BLaER1 treated with 17β-estradiol and CSF1 and Interleukin-3, amounts not matched to agents 10 nM and 100 nM (cell line): ENCODE measurements around the gene SSX2IP.

Source experiments
- H3K27ac ChIP-seq, 11 experiments: shearing (Covaris generic); formaldehyde crosslinking; 2 replicates each; pipeline ENCODE4 v1.8.1; 2022
- H3K27me3 ChIP-seq, 11 experiments: shearing (Covaris generic); formaldehyde crosslinking; 2 replicates each; pipeline ENCODE4 v1.8.1; 2022
- H3K36me3 ChIP-seq, 11 experiments: shearing (Covaris generic); formaldehyde crosslinking; 2 replicates each; pipeline ENCODE4 v1.8.1; 2022
- H3K4me1 ChIP-seq, 10 experiments: shearing (Covaris generic); formaldehyde crosslinking; 2 replicates each; pipeline ENCODE4 v1.8.1; 2022
- H3K4me2 ChIP-seq, 11 experiments: shearing (Covaris generic); formaldehyde crosslinking; 2 replicates each; pipeline ENCODE4 v1.8.1; 2022
- H3K4me3 ChIP-seq, 10 experiments: shearing (Covaris generic); formaldehyde crosslinking; 2 replicates each; pipeline ENCODE4 v1.8.1; 2022
- H3K9ac ChIP-seq, 11 experiments: shearing (Covaris generic); formaldehyde crosslinking; 2 replicates each; pipeline ENCODE4 v1.8.1; 2022
- H3K9me3 ChIP-seq, 11 experiments: shearing (Covaris generic); formaldehyde crosslinking; replicated peaks in 1 of 11; 2 replicates each; pipeline ENCODE4 v1.8.1; 2022
- H4K20me1 ChIP-seq, 11 experiments: shearing (Covaris generic); formaldehyde crosslinking; 2 replicates each; pipeline ENCODE4 v1.8.1; 2022
- Cebpa-rat ChIP-seq, 11 experiments: shearing (Covaris generic); IDR thresholded peaks; 2 replicates each; pipeline ENCODE4 v1.8.1; 2022

Gene SSX2IP

DNA sequence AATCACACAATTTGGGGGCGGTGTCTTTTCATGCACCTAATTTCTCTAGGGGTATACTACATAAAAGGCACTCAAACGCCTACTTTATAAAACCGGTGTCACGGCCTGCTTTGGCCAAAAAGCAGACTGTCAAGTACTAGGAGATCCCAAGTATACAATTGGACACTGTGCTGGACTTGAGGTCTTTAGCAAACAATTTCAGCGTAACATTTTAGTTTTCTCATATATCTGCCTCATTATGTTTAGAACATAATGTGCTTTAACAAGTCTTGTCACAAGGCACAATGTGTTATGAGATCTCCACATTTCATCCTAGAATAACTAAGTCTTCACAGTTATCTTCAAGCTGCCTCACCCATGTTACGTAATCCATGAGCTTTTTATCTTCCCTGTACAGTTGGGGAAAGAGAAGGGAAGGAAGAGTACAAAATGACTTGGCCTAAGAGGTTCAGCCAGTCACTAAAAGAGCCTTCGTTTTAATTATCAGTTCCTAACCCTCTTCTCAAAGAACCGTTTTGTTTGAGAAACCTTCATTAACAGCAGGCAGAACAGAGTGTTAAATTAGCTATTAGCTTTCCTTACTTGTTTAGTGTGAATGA lies 1.7 kb downstream of the SSX2IP start:
- Histone ChIP-seq H3K4me2 (peak overlapping the region; percentile 70 to 86 (median 76)), H3K27ac (no peak overlapping the region), H3K9ac (0 out of 22 replicates have a peak overlapping the region, but pooled peaks of 1 of the 11 experiments have one; percentile 80), H3K4me3 (peak overlapping the region in 1 of 10 experiments; percentile 91; a peak in 2 of 20 replicates), H3K36me3 (0 out of 22 replicates have a peak, but pooled peaks cover 0 to 2% (median 0%) of the 10 kb centered on the region in 11 experiments), H3K9me3 (peaks cover 0 to under 1% (median 0%) of the 10 kb centered on the region in 11 experiments; a peak in 3 of 22 replicates), H4K20me1 (no peaks in the 10 kb centered on the region), H3K4me1 (peaks cover 36 to 51% (median 45%) of the 10 kb centered on the region in 10 experiments), H3K27me3 (no peaks in the 10 kb centered on the region)
- TF ChIP-seq Cebpa-rat (IDR thresholded peaks at IDR 0.05), result peak in 2 of 11 experiments; percentile 20 to 41; a peak in 2 of 22 replicates

DNA sequence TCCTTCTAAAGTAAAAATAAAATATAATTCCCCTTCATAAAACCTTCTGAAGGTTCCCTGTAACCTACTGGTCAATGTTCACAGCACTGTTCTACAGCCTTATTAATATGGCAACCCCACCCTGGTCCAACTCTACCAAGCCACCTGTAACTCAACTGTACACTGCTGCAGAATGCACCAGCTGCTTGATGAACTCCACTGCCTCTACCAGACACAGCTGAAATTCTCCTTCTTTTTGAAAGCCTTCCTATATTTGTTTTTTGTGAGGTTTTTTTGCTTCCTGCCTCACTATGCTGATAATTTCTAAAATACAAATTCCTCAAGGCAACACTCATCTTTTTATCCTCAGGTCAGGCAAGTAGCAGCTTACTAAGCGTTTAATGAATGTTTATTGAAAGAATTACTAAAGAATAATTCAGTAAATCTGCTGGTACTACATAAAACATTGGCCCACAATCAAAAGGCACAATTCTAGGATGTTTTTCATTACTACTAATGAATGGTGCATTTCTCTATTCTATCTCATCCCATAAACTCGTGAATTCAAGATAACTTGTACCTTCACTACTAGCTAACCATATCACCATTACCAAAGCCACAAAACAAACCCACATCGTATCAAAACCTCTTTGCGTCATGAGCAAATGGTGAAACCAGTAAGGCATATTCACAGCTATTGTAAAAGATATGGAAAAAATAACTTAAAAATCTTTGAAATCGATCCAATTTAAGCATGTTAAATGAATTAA lies 2.4 kb downstream of the SSX2IP start:
- Histone ChIP-seq H3K9me3 (no peaks in the 10 kb centered on the region), H3K9ac (no peak overlapping the region), H4K20me1 (no peaks in the 10 kb centered on the region), H3K4me3 (no peak overlapping the region), H3K27ac (no peak overlapping the region), H3K27me3 (no peaks in the 10 kb centered on the region), H3K4me2 (peak overlapping the region in 10 of 11 experiments; percentile 70 to 83 (median 76); a peak in 17 of 22 replicates), H3K4me1 (peaks cover 30 to 46% (median 39%) of the 10 kb centered on the region in 10 experiments), H3K36me3 (0 out of 22 replicates have a peak, but pooled peaks cover 0 to 2% (median 0%) of the 10 kb centered on the region in 11 experiments)
- TF ChIP-seq Cebpa-rat (IDR thresholded peaks at IDR 0.05), result no peak

GRCh38 chr1:84686223-84686622 lies 4.0 kb downstream of the SSX2IP start:
- no peak overlapping the region for H3K27ac ChIP-seq
- no peak for TF ChIP-seq Cebpa-rat (IDR thresholded peaks at IDR 0.05)
- no peaks in the 10 kb centered on the region for H4K20me1 ChIP-seq
- no peaks in the 10 kb centered on the region for H3K9me3 ChIP-seq
- no peak overlapping the region for H3K4me3 ChIP-seq
- H3K4me2 ChIP-seq, result no peak overlapping the region
- no peaks in the 10 kb centered on the region for H3K27me3 ChIP-seq
- H3K9ac ChIP-seq, result no peak overlapping the region
- H3K4me1 ChIP-seq, result peaks cover 19 to 29% (median 24%) of the 10 kb centered on the region in 10 experiments
- H3K36me3 ChIP-seq, result 0 out of 22 replicates have a peak, but pooled peaks cover 0 to 2% (median 0%) of the 10 kb centered on the region in 11 experiments

- no peaks in the 10 kb centered on the region; a peak in 2 of 22 replicates for H3K9me3 ChIP-seq
- H4K20me1 ChIP-seq, result no peaks in the 10 kb centered on the region
- TF ChIP-seq Cebpa-rat (IDR thresholded peaks at IDR 0.05), result no peak
- H3K27me3 ChIP-seq, result no peaks in the 10 kb centered on the region
- H3K9ac ChIP-seq, result no peak overlapping the region
- H3K4me2 ChIP-seq, result no peak overlapping the region
- H3K36me3 ChIP-seq, result 0 out of 22 replicates have a peak, but pooled peaks cover 0 to 6% (median 0%) of the 10 kb centered on the region in 11 experiments
- H3K27ac ChIP-seq, result no peak overlapping the region
- H3K4me1 ChIP-seq, result peaks cover 2 to 13% (median 9%) of the 10 kb centered on the region in 10 experiments; a peak in 18 of 20 replicates
- H3K4me3 ChIP-seq, result no peak overlapping the region
Measured at GRCh38 chr1:84683508-84683907, 6.8 kb downstream of the SSX2IP start.

GRCh38 chr1:84682047-84682446 lies 8.2 kb downstream of the SSX2IP start:
- Histone ChIP-seq H3K9me3 (peaks cover 0 to 10% (median 6%) of the 10 kb centered on the region in 11 experiments; a peak in 8 of 22 replicates), H3K4me2 (no peak overlapping the region), H4K20me1 (no peaks in the 10 kb centered on the region), H3K9ac (no peak overlapping the region), H3K4me1 (no peaks in the 10 kb centered on the region), H3K27me3 (no peaks in the 10 kb centered on the region), H3K27ac (no peak overlapping the region), H3K36me3 (peaks cover 0 to 14% (median 7%) of the 10 kb centered on the region in 11 experiments; a peak in 6 of 22 replicates), H3K4me3 (no peak overlapping the region)
- TF ChIP-seq Cebpa-rat (IDR thresholded peaks at IDR 0.05), result no peak

DNA sequence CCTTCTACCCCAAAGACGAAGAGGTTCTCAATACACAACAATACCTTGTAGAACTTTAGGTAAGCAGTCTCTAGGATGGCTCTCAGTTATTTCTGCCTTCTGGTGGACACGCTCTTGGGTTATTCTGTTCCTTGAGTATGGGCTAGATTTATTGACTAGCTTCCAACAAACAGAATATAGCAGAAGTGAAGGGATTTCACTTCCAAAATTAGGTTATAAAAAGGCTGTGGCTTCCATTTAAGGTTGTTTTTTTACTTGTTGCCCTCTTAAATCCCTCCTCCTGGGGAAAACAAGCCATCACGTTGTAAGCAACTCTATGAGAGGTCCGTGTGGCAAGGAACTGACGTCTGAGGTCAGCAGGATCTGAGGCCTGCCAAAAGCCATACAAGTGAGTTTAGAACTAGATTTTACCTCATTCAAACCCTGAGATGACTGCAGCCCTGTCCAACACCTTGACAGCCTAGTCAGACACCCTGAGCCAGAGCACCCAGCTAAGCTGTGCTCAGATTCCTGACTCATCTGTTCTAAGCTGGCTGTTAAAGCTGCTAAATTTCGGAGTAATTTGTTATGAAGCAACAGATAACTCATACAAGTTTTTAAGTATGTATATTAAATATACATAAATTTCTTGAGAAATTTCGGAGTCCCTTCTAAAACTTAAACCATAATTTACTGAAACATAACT lies 12.7 kb downstream of the SSX2IP start:
- Histone ChIP-seq H3K4me2 (no peak overlapping the region), H3K9ac (no peak overlapping the region), H3K4me3 (no peak overlapping the region), H3K4me1 (no peaks in the 10 kb centered on the region), H3K9me3 (peaks cover 0 to 10% (median 6%) of the 10 kb centered on the region in 11 experiments; a peak in 8 of 22 replicates), H3K27me3 (no peaks in the 10 kb centered on the region), H4K20me1 (no peaks in the 10 kb centered on the region), H3K36me3 (peaks cover 0 to 14% (median 7%) of the 10 kb centered on the region in 11 experiments; a peak in 6 of 22 replicates), H3K27ac (no peak overlapping the region)
- TF ChIP-seq Cebpa-rat (IDR thresholded peaks at IDR 0.05), result no peak

DNA sequence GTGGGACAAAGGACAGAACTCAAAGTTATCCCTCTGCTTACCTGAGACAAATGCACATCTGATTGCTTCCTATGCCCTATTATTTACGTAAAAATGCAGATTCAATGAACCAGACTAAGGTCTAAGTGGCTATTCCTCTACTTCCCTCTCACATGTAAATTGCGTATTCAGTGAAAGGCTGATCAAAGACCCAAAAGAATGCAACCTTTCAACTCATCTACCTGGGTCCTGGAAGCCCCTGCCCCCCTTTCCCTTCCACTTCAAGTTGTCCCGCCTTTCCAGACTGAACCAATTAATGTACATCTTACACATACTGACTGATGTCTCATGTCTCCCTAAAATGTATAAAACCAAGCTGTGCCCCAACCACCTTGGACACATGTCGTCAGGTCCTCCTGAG lies 14.6 kb downstream of the SSX2IP start:
- Histone ChIP-seq H3K4me2 (no peak overlapping the region), H3K27ac (no peak overlapping the region), H3K9me3 (peaks cover 0 to 10% (median 6%) of the 10 kb centered on the region in 11 experiments; a peak in 8 of 22 replicates), H3K9ac (no peak overlapping the region), H3K36me3 (peaks cover 0 to 14% (median 7%) of the 10 kb centered on the region in 11 experiments; a peak in 7 of 22 replicates), H3K27me3 (no peaks in the 10 kb centered on the region), H3K4me1 (no peaks in the 10 kb centered on the region), H4K20me1 (no peaks in the 10 kb centered on the region), H3K4me3 (no peak overlapping the region)
- no peak for TF ChIP-seq Cebpa-rat (IDR thresholded peaks at IDR 0.05)

DNA sequence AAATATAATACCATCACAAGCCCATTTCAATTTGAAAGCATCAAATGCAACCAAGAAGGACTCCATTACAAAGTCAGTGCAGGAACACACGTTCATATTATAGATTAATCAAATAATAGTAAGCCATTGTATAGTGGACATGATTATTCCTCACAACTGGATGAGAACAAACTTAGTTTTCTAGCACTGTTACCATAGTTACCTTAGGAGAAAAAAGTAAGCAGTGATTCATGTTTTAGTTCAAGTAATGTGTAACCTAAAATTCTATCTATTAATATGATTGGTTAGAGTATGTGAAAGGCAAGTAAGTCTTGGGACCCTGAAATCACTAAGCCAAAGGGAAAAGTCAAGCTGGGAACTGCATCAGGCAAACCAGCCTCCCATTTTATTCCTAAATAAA lies 15.2 kb downstream of the SSX2IP start:
- Histone ChIP-seq H3K9me3 (peaks cover 0 to 10% (median 6%) of the 10 kb centered on the region in 11 experiments; a peak in 8 of 22 replicates), H4K20me1 (no peaks in the 10 kb centered on the region), H3K4me3 (no peak overlapping the region), H3K36me3 (peaks cover 0 to 14% (median 8%) of the 10 kb centered on the region in 11 experiments; a peak in 7 of 22 replicates), H3K27ac (no peak overlapping the region), H3K27me3 (no peaks in the 10 kb centered on the region), H3K4me2 (no peak overlapping the region), H3K9ac (no peak overlapping the region), H3K4me1 (no peaks in the 10 kb centered on the region)
- no peak for TF ChIP-seq Cebpa-rat (IDR thresholded peaks at IDR 0.05)
